ENCODE data around the gene PFKFB3.
A peak's percentile ranks its signal among the peaks of the same experiment; 100 is the strongest.

PFKFB3 gene

GRCh38 chr10:6300106-6300783 is 97.5 kb downstream of the PFKFB3 start:
- TF ChIP-seq ESRRG (CRISPR knock-in tag; IDR thresholded peaks at IDR 0.05) (no peak), CREB5 (CRISPR knock-in tag; IDR thresholded peaks at IDR 0.05; ENCODE audit: low read depth) (no peak), GLIS3 (CRISPR knock-in tag; IDR thresholded peaks at IDR 0.05) (no peak), CSDC2 (CRISPR knock-in tag; IDR thresholded peaks at IDR 0.05) (no peak), TSHZ2 (CRISPR knock-in tag; IDR thresholded peaks at IDR 0.05) (no peak), ZFP3 (CRISPR knock-in tag; IDR thresholded peaks at IDR 0.05) (no peak), PATZ1 (CRISPR knock-in tag; IDR thresholded peaks at IDR 0.05; ENCODE audit: borderline replicate concordance) (no peak), ZC3H10 (CRISPR knock-in tag; IDR thresholded peaks at IDR 0.05) (no peak)
- ATAC-seq = peak; percentile 88

GRCh38 chr10:6300784-6301460 is 98.2 kb downstream of the PFKFB3 start:
- TF ChIP-seq TSHZ2 (CRISPR knock-in tag; IDR thresholded peaks at IDR 0.05) (no peak), ZNF8 (CRISPR knock-in tag; IDR thresholded peaks at IDR 0.05) (no peak), ESRRG (CRISPR knock-in tag; IDR thresholded peaks at IDR 0.05) (no peak), PPARA (CRISPR knock-in tag; IDR thresholded peaks at IDR 0.05; ENCODE audit: borderline replicate concordance) (no peak), OSR1 (CRISPR knock-in tag; IDR thresholded peaks at IDR 0.05) (no peak), POU6F1 (CRISPR knock-in tag; IDR thresholded peaks at IDR 0.05; ENCODE audit: borderline replicate concordance, low read depth) (no peak), CSRNP3 (CRISPR knock-in tag; IDR thresholded peaks at IDR 0.05) (no peak), CSDC2 (CRISPR knock-in tag; IDR thresholded peaks at IDR 0.05) (no peak), ISL1 (CRISPR knock-in tag; IDR thresholded peaks at IDR 0.05) (no peak), TCF4 (CRISPR knock-in tag; IDR thresholded peaks at IDR 0.05; ENCODE audit: borderline replicate concordance) (no peak), ZFP30 (CRISPR knock-in tag; IDR thresholded peaks at IDR 0.05) (no peak), CREB5 (CRISPR knock-in tag; IDR thresholded peaks at IDR 0.05; ENCODE audit: low read depth) (no peak)

More at GRCh38 chr10:6300784-6301460, 98.2 kb downstream of the PFKFB3 start:
- ATAC-seq = no peak

Measured in SK-N-SH treated with all-trans-retinoic acid at 6 μM for 48 hours (cell line).